ENCODE data around the gene LIN54. TPM values are rescaled to one million over a fixed set of nuclear protein-coding genes. Genes with fewer than 3 reads are reported as not detected.
"Not testable (repeated sequence)": the region's sequence is repeated elsewhere in the genome, so short reads cannot be mapped to it uniquely, and the experiment has no call there.

LIN54 gene
- total and polyA plus RNA-seq, 5 donors: 2.2 to 7.7 (median 7.3) TPM

DNA sequence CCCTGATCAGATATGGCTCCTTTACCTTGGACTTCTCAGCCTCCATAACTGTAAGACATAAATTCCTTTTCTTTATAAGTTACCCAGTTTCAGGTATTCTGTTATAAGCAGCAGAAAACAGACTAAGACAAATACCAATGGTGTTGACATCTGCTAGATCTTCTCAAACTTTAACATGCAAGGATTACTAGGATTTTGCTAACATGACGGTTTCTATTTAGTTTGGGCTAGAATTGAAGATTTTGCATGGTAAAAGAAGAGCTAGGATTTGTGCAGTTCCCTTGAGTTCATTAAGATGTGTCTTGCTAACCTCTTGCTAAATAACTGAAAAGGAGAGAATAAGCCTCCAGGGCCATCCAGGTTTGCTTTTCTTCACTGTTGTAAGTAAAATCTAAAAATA is 19.1 kb upstream of the LIN54 start:
- no peak for ATAC-seq
- intact Hi-C loops (cut with DNase I): no loop called here
- no peak for DNase-seq
- no peak overlapping the region for H3K27ac ChIP-seq (ENCODE audit: low read length)
- H3K4me1 ChIP-seq (ENCODE audit: control insufficient read depth, insufficient read depth, low read length): no peaks in the 10 kb centered on the region
- WGBS: 73% methylated on average over 1 of the region's 1 CpG
- no peaks in the 10 kb centered on the region for H3K27me3 ChIP-seq (ENCODE audit: control insufficient read depth, insufficient read depth)
- no peak overlapping the region for H3K4me3 ChIP-seq (ENCODE audit: low read length)
- H3K9me3 ChIP-seq (ENCODE audit: control insufficient read depth, low read length): no peaks in the 10 kb centered on the region

DNA sequence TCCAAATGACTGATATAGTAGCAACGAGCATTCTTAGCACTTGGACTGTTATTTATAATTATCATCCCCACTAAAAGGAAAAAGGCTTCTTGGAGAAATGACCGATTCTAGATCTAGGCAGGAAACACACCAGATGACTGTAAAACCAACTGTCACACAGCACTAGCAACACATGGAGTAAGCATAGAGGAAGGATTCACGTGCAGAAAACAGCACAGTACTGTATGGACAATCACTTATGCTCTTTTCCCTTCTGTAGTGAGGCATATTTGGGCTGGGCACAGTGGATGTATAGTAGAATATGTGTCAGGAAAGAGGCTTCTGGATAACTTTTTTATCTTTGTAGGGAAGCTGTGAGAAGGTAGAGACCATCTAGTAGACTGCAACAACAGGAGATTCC is 18.4 kb upstream of the LIN54 start:
- DNase-seq: no peak
- no peak for ATAC-seq
- intact Hi-C loops (cut with DNase I): no loop called here

DNA sequence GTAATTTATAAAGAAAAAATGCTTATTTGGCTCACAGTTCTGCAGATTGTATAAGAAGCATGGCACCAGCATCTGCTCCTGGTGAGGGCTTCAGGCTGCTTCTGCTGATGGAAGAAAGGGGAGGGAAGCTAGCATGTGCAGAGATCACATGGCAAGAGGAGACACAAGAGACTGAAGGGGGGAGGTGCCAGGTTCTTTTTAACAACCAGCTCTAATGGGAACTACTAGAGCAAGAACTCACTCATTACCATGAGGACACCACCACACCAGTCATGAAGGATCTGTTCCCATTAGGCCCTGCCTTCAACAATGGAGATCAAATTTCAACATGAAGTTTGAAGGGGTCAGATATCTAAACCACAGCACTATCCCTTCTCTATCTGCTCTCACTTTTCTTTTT is 14.9 kb upstream of the LIN54 start:
- no peaks in the 10 kb centered on the region for H3K27me3 ChIP-seq (ENCODE audit: control insufficient read depth, insufficient read depth)
- DNase-seq (no peak), ATAC-seq (no peak)
- H3K4me3 ChIP-seq (ENCODE audit: low read length): no peak overlapping the region
- H3K9me3 ChIP-seq (ENCODE audit: control insufficient read depth, low read length): no peaks in the 10 kb centered on the region
- intact Hi-C loops (cut with DNase I): no loop called here
- H3K27ac ChIP-seq (ENCODE audit: low read length): no peak overlapping the region
- H3K4me1 ChIP-seq (ENCODE audit: control insufficient read depth, insufficient read depth, low read length): no peaks in the 10 kb centered on the region

More for the DNA sequence above, 18.4 kb upstream of the LIN54 start:
- Histone ChIP-seq H3K27ac (ENCODE audit: low read length) (no peak overlapping the region), H3K27me3 (ENCODE audit: control insufficient read depth, insufficient read depth) (no peaks in the 10 kb centered on the region), H3K4me3 (ENCODE audit: low read length) (no peak overlapping the region), H3K4me1 (ENCODE audit: control insufficient read depth, insufficient read depth, low read length) (no peaks in the 10 kb centered on the region), H3K9me3 (ENCODE audit: control insufficient read depth, low read length) (no peaks in the 10 kb centered on the region)
- 41% methylated on average over 3 of the region's 3 CpGs for WGBS

DNA sequence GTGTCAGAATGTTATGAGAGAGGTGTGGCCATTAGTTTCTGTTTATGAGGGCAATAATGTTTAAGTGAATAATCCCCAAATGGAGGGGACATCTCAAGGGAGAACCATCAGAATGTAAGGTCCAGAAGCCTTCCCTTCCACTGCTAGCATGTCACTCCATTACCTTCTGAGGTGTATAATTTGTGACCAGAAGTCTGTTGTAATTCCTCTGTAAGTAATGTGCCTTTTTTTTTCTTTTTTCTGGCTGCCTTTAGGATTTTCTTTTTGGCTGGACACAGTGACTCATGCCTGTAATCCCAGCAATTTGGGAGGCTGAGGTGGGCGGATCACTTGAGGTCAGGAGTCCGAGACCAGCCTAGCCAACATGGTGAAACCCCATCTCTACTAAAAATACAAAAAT is 13.6 kb upstream of the LIN54 start:
- intact Hi-C loops (cut with DNase I): no loop called here
- whole genome bisulfite sequencing: 76% methylated on average over 2 of the region's 2 CpGs
- DNase-seq: no peak
- Histone ChIP-seq H3K4me1 (ENCODE audit: control insufficient read depth, insufficient read depth, low read length) (no peaks in the 10 kb centered on the region), H3K9me3 (ENCODE audit: control insufficient read depth, low read length) (no peaks in the 10 kb centered on the region), H3K4me3 (ENCODE audit: low read length) (no peak overlapping the region), H3K27ac (ENCODE audit: low read length) (no peak overlapping the region), H3K27me3 (ENCODE audit: control insufficient read depth, insufficient read depth) (no peaks in the 10 kb centered on the region)
- ATAC-seq: no peak

DNA sequence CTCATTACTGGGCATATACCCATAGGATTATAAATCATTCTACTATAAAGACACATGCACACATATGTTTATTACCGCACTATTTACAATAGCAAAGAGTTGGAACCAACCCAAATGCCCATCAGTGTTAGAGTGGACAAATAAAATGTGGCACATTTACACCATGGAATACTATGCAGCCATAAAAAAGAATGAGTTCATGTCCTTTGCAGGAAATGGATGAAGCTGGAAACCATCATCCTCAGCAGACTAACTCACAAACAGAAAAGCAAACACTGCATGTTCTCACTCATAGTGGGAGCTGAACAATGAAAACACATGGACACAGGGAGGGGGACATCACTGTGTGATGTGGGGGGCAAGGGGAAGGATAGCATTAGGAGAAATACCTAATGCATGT is 13.0 kb upstream of the LIN54 start:
- DNase-seq; H3K9me3 ChIP-seq (ENCODE audit: control insufficient read depth, low read length); ATAC-seq; intact Hi-C loops (cut with DNase I); H3K4me1 ChIP-seq (ENCODE audit: control insufficient read depth, insufficient read depth, low read length); H3K27ac ChIP-seq (ENCODE audit: low read length); H3K27me3 ChIP-seq (ENCODE audit: control insufficient read depth, insufficient read depth); H3K4me3 ChIP-seq (ENCODE audit: low read length): not testable (repeated sequence)
- 91% methylated on average over 1 of the region's 1 CpG for WGBS

DNA sequence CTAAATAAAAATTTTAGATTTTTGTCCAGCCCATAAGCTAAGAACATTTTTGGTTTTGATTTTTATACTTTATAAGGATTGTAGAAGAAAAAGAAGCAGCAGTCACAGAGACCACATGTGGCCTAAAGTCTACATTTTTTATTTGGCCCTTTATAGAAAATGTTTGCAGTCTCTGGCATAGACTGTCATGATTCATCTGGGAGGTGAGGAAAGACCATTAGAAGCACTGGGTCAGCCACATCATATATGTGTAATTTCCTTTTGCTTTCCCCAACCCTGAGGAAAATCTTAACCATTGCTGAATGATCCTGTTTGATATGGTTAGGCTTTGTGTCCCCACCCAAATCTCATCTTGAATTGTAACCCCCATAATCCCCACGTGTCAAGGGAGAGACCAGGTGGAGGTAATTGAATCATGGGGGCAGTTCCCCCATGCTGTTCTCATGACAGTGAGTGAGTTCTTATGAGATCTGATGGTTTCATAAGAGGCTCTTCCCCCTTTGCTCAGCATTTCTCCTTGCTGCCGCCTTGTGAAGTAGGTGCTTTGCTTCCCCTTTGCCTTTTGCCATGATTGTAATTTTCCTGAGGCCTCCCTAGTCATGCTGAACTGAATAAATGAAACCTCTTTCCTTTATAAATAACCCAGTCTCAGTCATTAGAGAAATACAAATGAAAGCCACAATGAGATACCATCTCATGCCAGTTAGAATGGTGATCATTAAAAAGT is 12.3 kb upstream of the LIN54 start:
- no peak overlapping the region for H3K4me3 ChIP-seq (ENCODE audit: low read length)
- H3K9me3 ChIP-seq (ENCODE audit: control insufficient read depth, low read length): no peaks in the 10 kb centered on the region
- ATAC-seq: no peak
- no peak for DNase-seq
- H3K27me3 ChIP-seq (ENCODE audit: control insufficient read depth, insufficient read depth): no peaks in the 10 kb centered on the region
- intact Hi-C loops (cut with DNase I): no loop called here
- WGBS: 71% methylated on average over 2 of the region's 2 CpGs
- no peak overlapping the region for H3K27ac ChIP-seq (ENCODE audit: low read length)
- H3K4me1 ChIP-seq (ENCODE audit: control insufficient read depth, insufficient read depth, low read length): no peaks in the 10 kb centered on the region

DNA sequence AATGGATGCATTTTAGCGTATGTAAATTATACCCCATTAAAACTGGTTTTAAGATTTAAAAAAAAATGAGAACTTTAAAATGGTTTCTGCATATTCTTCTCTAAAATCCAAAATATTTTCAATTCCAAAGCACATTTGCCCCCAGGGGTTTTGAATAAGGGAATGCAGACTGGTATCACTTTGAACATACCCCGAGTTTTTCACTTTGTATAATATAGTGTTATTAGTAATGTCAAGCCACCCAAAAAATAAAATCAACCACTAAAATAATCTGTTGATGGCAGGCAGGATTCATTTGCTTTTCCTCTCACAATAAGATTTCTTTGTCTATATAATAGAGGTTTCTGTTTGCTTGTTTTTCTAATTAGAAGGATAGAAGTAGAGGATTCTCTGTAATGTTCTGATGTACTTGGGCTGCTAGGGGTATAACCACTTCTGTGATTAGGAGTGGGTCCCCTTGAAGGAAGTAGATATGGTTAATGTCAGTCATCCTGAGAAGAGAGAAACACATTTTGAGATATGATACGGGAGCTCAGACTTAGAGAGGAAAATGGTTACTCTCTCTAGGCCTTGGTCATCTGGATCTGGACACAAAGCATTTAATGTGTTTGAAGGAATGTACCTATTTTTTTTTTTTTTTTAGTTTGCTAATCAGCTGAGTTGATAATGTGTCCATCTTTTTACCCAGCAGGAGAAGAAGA is 9.3 kb upstream of the LIN54 start:
- intact Hi-C loops (cut with DNase I): loop anchor here in 1 of 4 donors (10.0 kb wide), 1 partner anchor 125 kb away; the partner anchor contains the start of gene SEC31A
- no peak overlapping the region for H3K27ac ChIP-seq (ENCODE audit: low read length)
- H3K27me3 ChIP-seq (ENCODE audit: control insufficient read depth, insufficient read depth): no peaks in the 10 kb centered on the region
- DNase-seq: no peak
- WGBS: 71% methylated on average over 3 of the region's 3 CpGs
- ATAC-seq: no peak
- H3K4me3 ChIP-seq (ENCODE audit: low read length): no peak overlapping the region
- no peaks in the 10 kb centered on the region for H3K4me1 ChIP-seq (ENCODE audit: control insufficient read depth, insufficient read depth, low read length)
- no peaks in the 10 kb centered on the region for H3K9me3 ChIP-seq (ENCODE audit: control insufficient read depth, low read length)

DNA sequence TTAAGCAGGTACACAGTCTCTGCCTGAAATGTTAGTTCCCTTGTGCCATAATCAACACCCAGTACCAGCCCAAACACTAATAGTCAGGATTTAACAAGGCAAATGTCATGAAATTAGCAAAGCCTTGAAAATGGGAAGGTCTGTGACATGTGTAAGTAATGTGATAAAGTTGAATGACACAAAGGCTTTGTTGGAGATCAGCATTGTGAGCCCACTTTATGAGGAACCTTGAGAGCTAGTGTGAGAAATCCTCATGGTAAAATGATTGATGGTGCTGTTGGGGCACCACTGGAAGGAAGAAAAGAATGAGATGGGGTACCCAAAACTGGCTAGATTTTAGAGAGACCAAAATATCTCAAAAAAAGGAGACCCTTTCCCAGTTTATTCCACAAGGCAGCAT is 3.3 kb upstream of the LIN54 start:
- DNase-seq: no peak
- Histone ChIP-seq H3K4me1 (ENCODE audit: control insufficient read depth, insufficient read depth, low read length) (no peaks in the 10 kb centered on the region), H3K4me3 (ENCODE audit: low read length) (peak overlapping the region; percentile 58), H3K27me3 (ENCODE audit: control insufficient read depth, insufficient read depth) (no peaks in the 10 kb centered on the region), H3K27ac (ENCODE audit: low read length) (no peak overlapping the region), H3K9me3 (ENCODE audit: control insufficient read depth, low read length) (no peaks in the 10 kb centered on the region)
- no peak for ATAC-seq
- intact Hi-C loops (cut with DNase I): loop anchor here in 2 of 4 donors (2.0 to 10.0 kb wide), 3 partner anchors 21 to 119 kb away; partner anchors contain the start of genes COPS4 (in 1 of the 2) and SEC31A (in 1 of the 2)

DNA sequence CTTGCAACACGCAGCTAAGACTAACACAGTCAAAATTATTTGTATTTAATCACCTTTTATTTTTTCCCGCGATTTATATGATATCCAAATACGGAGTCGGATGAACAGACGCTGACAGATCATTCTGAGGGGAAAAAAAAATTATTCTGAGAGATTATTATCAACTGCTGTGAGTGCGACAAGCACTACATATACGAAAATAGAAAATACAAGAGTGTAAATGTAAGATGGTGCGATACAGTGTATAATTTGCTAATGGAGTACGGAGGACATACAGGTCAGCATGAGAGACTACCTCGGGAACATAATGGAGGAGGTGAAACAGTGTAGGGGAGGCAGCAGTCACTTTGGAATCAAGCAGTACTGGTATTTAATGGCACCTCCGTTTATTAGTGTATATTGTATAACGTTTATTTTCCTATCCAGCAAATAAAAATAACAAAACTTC is 2.8 kb upstream of the LIN54 start:
- WGBS: 6% methylated on average over 13 of the region's 13 CpGs
- ATAC-seq (no peak), DNase-seq (no peak)
- Histone ChIP-seq H3K27me3 (ENCODE audit: control insufficient read depth, insufficient read depth) (no peaks in the 10 kb centered on the region), H3K4me1 (ENCODE audit: control insufficient read depth, insufficient read depth, low read length) (no peaks in the 10 kb centered on the region), H3K9me3 (ENCODE audit: control insufficient read depth, low read length) (no peaks in the 10 kb centered on the region), H3K27ac (ENCODE audit: low read length) (no peak overlapping the region), H3K4me3 (ENCODE audit: low read length) (peak overlapping the region; percentile 58)
- intact Hi-C loops (cut with DNase I): loop anchor here in 2 of 4 donors (2.0 to 10.0 kb wide), 3 partner anchors 21 to 119 kb away; partner anchors contain the start of genes COPS4 (in 1 of the 2) and SEC31A (in 1 of the 2)

DNA sequence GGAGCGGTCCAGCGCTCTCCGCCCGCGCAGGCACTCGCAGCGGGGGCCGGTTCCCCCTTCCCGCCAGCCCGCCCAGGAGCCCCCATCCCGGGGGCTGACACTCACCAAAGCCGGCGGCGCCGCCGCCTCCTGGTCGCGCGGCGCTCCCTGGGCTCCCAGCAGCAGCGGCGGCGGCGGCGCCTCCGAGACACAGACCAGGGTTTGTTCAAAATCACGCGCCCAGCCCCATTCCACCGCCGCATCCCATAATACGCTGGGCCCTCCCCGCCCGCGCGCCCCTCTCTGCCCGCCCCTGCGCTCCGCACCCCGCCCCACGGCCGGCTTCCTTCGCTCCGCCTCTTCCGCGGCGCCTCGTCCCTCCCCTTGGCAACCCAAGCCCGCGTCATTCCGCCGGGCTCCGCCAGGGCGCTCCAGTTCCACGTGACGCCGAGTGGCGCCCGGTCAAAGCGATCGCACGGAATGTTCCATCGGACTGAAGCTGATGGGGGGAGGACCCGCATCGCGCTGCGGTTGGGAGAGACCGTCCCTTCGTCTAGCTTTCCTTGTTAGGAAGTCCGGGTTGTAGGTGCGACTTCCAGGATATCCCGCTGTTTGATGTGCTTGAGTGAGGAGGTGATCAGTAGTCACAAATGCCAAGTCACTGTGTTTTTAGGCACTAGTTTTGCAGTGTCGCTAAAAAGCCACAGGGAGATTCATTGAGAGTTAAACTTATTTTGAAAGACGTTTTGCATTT is 2.2 kb upstream of the LIN54 start:
- ATAC-seq (peak; percentile 98 to 99), DNase-seq (peak; percentile 97 to 99 (median 98))
- Histone ChIP-seq H3K27me3 (ENCODE audit: control insufficient read depth, insufficient read depth) (no peaks in the 10 kb centered on the region), H3K4me3 (ENCODE audit: low read length) (peak overlapping the region; percentile 68), H3K9me3 (ENCODE audit: control insufficient read depth, low read length) (no peaks in the 10 kb centered on the region), H3K27ac (ENCODE audit: low read length) (peak overlapping the region; percentile 58), H3K4me1 (ENCODE audit: control insufficient read depth, insufficient read depth, low read length) (no peaks in the 10 kb centered on the region)
- intact Hi-C loops (cut with DNase I): loop anchor here in 2 of 4 donors (2.0 to 10.0 kb wide), 3 partner anchors 22 to 118 kb away; partner anchors contain the start of genes COPS4 (in 1 of the 2) and SEC31A (in 1 of the 2)
- WGBS: under 1% methylated on average over 73 of the region's 73 CpGs

Measured in right cardiac atrium (tissue), 5 donors.